GM06990 (cell line): ENCODE results near the gene NR3C1.

Experiments used
- DNase-seq: peaks from one replicate; pipeline ENCODE4 v3.0.0-alpha.2; 2011; ENCODE audit not compliant: insufficient read length; ENCODE audit errors: extremely low read depth
- H3K27me3 ChIP-seq: replicated peaks from 2 replicates; pipeline ENCODE4 v1.6.0; 2011; ENCODE audit warnings: low read length; ENCODE audit not compliant: control insufficient read depth, insufficient read depth
- H3K36me3 ChIP-seq: 2 replicates; pipeline ENCODE4 v1.5.1; 2011; ENCODE audit warnings: low read length; ENCODE audit not compliant: control insufficient read depth, insufficient read depth
- H3K4me3 ChIP-seq: replicated peaks from 2 replicates; pipeline ENCODE4 v1.5.1; 2011; ENCODE audit warnings: low read depth, mild to moderate bottlenecking, control low read depth, low read length
- CTCF ChIP-seq: IDR thresholded peaks from 2 replicates; pipeline ENCODE4 v1.5.1; 2011; ENCODE audit warnings: low read length, control low read depth, mild to moderate bottlenecking, inconsistent platforms; ENCODE audit not compliant: insufficient read depth, poor library complexity, severe bottlenecking

NR3C1 gene

GRCh38 chr5:143316337-143316736 lies 87.1 kb downstream of the NR3C1 start:
- no peaks in the 10 kb centered on the region for H3K27me3 ChIP-seq
- no peak for DNase-seq
- peaks cover 12% of the 10 kb centered on the region for H3K36me3 ChIP-seq
- TF ChIP-seq CTCF: no peak
- H3K4me3 ChIP-seq: no peak overlapping the region

- Histone ChIP-seq H3K36me3 (peaks cover 12% of the 10 kb centered on the region), H3K4me3 (no peak overlapping the region), H3K27me3 (no peaks in the 10 kb centered on the region)
- no peak for DNase-seq
- no peak for TF ChIP-seq CTCF
These were observed 87.6 kb downstream of the NR3C1 start for GRCh38 chr5:143315929-143316328.

GRCh38 chr5:143315214-143315613 lies 88.3 kb downstream of the NR3C1 start:
- TF ChIP-seq CTCF: no peak

GRCh38 chr5:143314659-143315058 lies 88.8 kb downstream of the NR3C1 start:
- H3K4me3 ChIP-seq: no peak overlapping the region
- TF ChIP-seq CTCF: no peak
- H3K36me3 ChIP-seq: peaks cover 13% of the 10 kb centered on the region
- no peaks in the 10 kb centered on the region for H3K27me3 ChIP-seq
- DNase-seq: no peak

More at GRCh38 chr5:143315214-143315613, 88.3 kb downstream of the NR3C1 start:
- DNase-seq: no peak
- Histone ChIP-seq H3K36me3 (peaks cover 12% of the 10 kb centered on the region), H3K27me3 (no peaks in the 10 kb centered on the region), H3K4me3 (no peak overlapping the region)

GRCh38 chr5:143314099-143314498 lies 89.4 kb downstream of the NR3C1 start:
- Histone ChIP-seq H3K4me3 (no peak overlapping the region), H3K27me3 (no peaks in the 10 kb centered on the region), H3K36me3 (peaks cover 13% of the 10 kb centered on the region)
- no peak for TF ChIP-seq CTCF
- no peak for DNase-seq

- no peak for TF ChIP-seq CTCF
- Histone ChIP-seq H3K4me3 (no peak overlapping the region), H3K36me3 (peaks cover 13% of the 10 kb centered on the region)
These were observed 90.1 kb downstream of the NR3C1 start for GRCh38 chr5:143313298-143313852.

More at GRCh38 chr5:143313298-143313852, 90.1 kb downstream of the NR3C1 start:
- no peak for DNase-seq
- H3K27me3 ChIP-seq: no peaks in the 10 kb centered on the region
